Stomach (tissue), 9 donors: ENCODE results near the gene RPL36AL. TPM values are rescaled to one million over a fixed set of nuclear protein-coding genes. Genes with fewer than 3 reads are reported as not detected.
A peak's percentile ranks its signal among the peaks of the same experiment; 100 is the strongest.
"Not testable (repeated sequence)": the region's sequence is repeated elsewhere in the genome, so short reads cannot be mapped to it uniquely, and the experiment has no call there.

Experiments used
- DNase-seq, 2 donors: peaks; one replicate each; pipeline versions ENCODE4 v3.0.0 to v3.0.0-alpha.2; 2013 to 2019
- H3K27ac ChIP-seq, 5 donors: fragments of 200-600 bp in 4 of 5; sonication (generic) in 4 of 5; one replicate each; pipeline ENCODE4 v1.5.1; 2013 to 2019; ENCODE audit warnings: mild to moderate bottlenecking in 1 of 5, moderate library complexity in 1 of 5
- H3K27me3 ChIP-seq, 3 donors: fragments of 200-600 bp; sonication (generic); one replicate each; pipeline ENCODE4 v1.5.1; 2017 to 2019; ENCODE audit warnings: mixed run types in 1 of 3
- H3K36me3 ChIP-seq, 4 donors: fragments of 200-600 bp; sonication (generic); 1 replicate in 3 of 4; 2 replicates in 1 of 4; pipeline ENCODE4 v1.5.1; 2016 to 2019
- H3K4me1 ChIP-seq, 4 donors: fragments of 200-600 bp; sonication (generic); one replicate each; pipeline ENCODE4 v1.5.1; 2016 to 2019
- H3K4me3 ChIP-seq, 4 donors: fragments of 200-600 bp; sonication (generic) in 3 of 4; one replicate each; pipeline ENCODE4 v1.5.1; 2016 to 2019; ENCODE audit warnings: mild to moderate bottlenecking in 1 of 4
- H3K9me3 ChIP-seq, 4 donors: fragments of 200-600 bp; sonication (generic); one replicate each; pipeline ENCODE4 v1.5.1; 2016 to 2019
- EP300 ChIP-seq: sonication (generic); formaldehyde crosslinking; IDR thresholded peaks from one replicate; pipeline ENCODE4 v1.6.1; 2017; ENCODE audit warnings: antibody characterized with exemption
- POLR2A ChIP-seq, 4 donors: fragments of 450-650 bp; IDR thresholded peaks; one replicate each; pipeline ENCODE4 v1.6.1; 2016; ENCODE audit warnings: antibody characterized with exemption in 4 of 4, control low read depth in 2 of 4, mild to moderate bottlenecking in 1 of 4, moderate library complexity in 1 of 4
- POLR2AphosphoS5 ChIP-seq, 3 donors: sonication (generic); formaldehyde crosslinking; IDR thresholded peaks; one replicate each; pipeline ENCODE4 v1.6.1; 2016; ENCODE audit warnings: antibody characterized with exemption in 3 of 3
- WGBS, 5 donors: extraction: QIAGEN DNeasy Blood & Tissue Kit in 3 of 5; methylation state at CpG; one replicate each; pipeline versions ENCODE4 v1.1.5 to v1.1.7; 2013 to 2018; 5-methylcytosine and 5-hydroxymethylcytosine counted together
- intact Hi-C: fragments of 100-400 bp; cut with DNase I; formaldehyde crosslinking; loops from one replicate; pipeline ENCODE4 v1.15.1; 2023; ENCODE audit warnings: low total_unique reads
- polyA plus RNA-seq, 3 donors: library from polyadenylated mRNA; stranded (reverse); fragments of 200-250 nt; gene quantifications; one replicate each; pipeline ENCODE4 v1.2.3, GENCODE V29; 2013
- total RNA-seq, 5 donors: library from RNA; depleted of rRNA; stranded (reverse); fragments of >200 nt; gene quantifications; one replicate each; pipeline versions ENCODE4 v1.1.0 to v1.2.3, GENCODE V29; 2014 to 2016
- TF ChIP-seq, protein P1 (sequence below), 7 experiments: fragments of 450-650 bp in 4 of 7; fragments of 200-600 bp in 3 of 7; sonication (generic) in 3 of 7; IDR thresholded peaks; one replicate each; pipeline ENCODE4 v1.5.1; 2016 to 2019; ENCODE audit warnings: antibody characterized with exemption in 7 of 7, control low read depth in 2 of 7, mild to moderate bottlenecking in 1 of 7
- donor health status: healthy with polysubstance abuse.
- donor health status: Bipolar disorder and iron deficiency.
- donor health status: healthy.

RPL36AL gene
- total and polyA plus RNA-seq, 8 donors = 72.4 to 989 (median 195) TPM

GRCh38 chr14:49585803-49586672 is 34.4 kb downstream of the RPL36AL start, which contains the start of gene RPS29:
Gene RPS29, minus strand, starts transcription at chr14:49586380. Its CDS starts 34 bp downstream, at chr14:49586346.
- H3K27ac ChIP-seq = peak within 1 kb of the TSS; percentile 84 to 98 (median 96)
- peaks cover 18 to 34% (median 30%) of the 10 kb centered on the region in 4 donors for H3K36me3 ChIP-seq
- WGBS, 5 donors = 0 to 1% (median 0%) methylated on average over 52 to 54 of the region's 55 CpGs
- intact Hi-C loops = no loop called here
- H3K4me1 ChIP-seq = peaks cover 17 to 54% (median 32%) of the 10 kb centered on the region in 4 donors
- DNase-seq = peak; percentile 99 to 100
- TF ChIP-seq POLR2AphosphoS5 (IDR thresholded peaks at IDR 0.05) (peak; percentile 95 to 98 (median 96)), EP300 (no peak), POLR2A (IDR thresholded peaks at IDR 0.05) (peak in 2 of 4 donors; percentile 86 to 88)
- TF ChIP-seq, protein P1, sequence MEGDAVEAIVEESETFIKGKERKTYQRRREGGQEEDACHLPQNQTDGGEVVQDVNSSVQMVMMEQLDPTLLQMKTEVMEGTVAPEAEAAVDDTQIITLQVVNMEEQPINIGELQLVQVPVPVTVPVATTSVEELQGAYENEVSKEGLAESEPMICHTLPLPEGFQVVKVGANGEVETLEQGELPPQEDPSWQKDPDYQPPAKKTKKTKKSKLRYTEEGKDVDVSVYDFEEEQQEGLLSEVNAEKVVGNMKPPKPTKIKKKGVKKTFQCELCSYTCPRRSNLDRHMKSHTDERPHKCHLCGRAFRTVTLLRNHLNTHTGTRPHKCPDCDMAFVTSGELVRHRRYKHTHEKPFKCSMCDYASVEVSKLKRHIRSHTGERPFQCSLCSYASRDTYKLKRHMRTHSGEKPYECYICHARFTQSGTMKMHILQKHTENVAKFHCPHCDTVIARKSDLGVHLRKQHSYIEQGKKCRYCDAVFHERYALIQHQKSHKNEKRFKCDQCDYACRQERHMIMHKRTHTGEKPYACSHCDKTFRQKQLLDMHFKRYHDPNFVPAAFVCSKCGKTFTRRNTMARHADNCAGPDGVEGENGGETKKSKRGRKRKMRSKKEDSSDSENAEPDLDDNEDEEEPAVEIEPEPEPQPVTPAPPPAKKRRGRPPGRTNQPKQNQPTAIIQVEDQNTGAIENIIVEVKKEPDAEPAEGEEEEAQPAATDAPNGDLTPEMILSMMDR (IDR thresholded peaks at IDR 0.05) = no peak
- H3K4me3 ChIP-seq = peak within 1 kb of the TSS; percentile 61 to 92 (median 85)
- no peaks in the 10 kb centered on the region for H3K27me3 ChIP-seq
- no peaks in the 10 kb centered on the region for H3K9me3 ChIP-seq

GRCh38 chr14:49584981-49585640 is 35.3 kb downstream of the RPL36AL start:
- Histone ChIP-seq H3K27ac (peak overlapping the region; percentile 84 to 98 (median 96)), H3K4me3 (peak overlapping the region; percentile 61 to 92 (median 85)), H3K4me1 (peaks cover 17 to 54% (median 32%) of the 10 kb centered on the region in 4 donors), H3K36me3 (peaks cover 18 to 34% (median 30%) of the 10 kb centered on the region in 4 donors)
- peak in 1 of 2 donors; percentile 50 for DNase-seq
- H3K27me3 ChIP-seq, intact Hi-C loops, H3K9me3 ChIP-seq: not testable (repeated sequence)
- WGBS, 5 donors = 7 to 14% (median 10%) methylated on average over 32 of the region's 32 CpGs

GRCh38 chr14:49584058-49584457 is 36.4 kb downstream of the RPL36AL start:
- H3K27me3 ChIP-seq = no peaks in the 10 kb centered on the region
- DNase-seq = no peak
- peak overlapping the region in 3 of 4 donors; percentile 1 to 88 (median 82) for H3K4me3 ChIP-seq
- 76 to 83% (median 82%) methylated on average over 11 of the region's 11 CpGs for WGBS, 5 donors
- intact Hi-C loops = no loop called here
- peaks cover 18 to 34% (median 30%) of the 10 kb centered on the region in 4 donors for H3K36me3 ChIP-seq
- no peak for TF ChIP-seq EP300
- TF ChIP-seq, protein P1 (IDR thresholded peaks at IDR 0.05) = no peak
- TF ChIP-seq POLR2A (IDR thresholded peaks at IDR 0.05) = no peak
- TF ChIP-seq POLR2AphosphoS5 (IDR thresholded peaks at IDR 0.05) = no peak
- no peaks in the 10 kb centered on the region for H3K9me3 ChIP-seq
- H3K4me1 ChIP-seq = peaks cover 17 to 54% (median 32%) of the 10 kb centered on the region in 4 donors
- H3K27ac ChIP-seq = no peak overlapping the region

DNA sequence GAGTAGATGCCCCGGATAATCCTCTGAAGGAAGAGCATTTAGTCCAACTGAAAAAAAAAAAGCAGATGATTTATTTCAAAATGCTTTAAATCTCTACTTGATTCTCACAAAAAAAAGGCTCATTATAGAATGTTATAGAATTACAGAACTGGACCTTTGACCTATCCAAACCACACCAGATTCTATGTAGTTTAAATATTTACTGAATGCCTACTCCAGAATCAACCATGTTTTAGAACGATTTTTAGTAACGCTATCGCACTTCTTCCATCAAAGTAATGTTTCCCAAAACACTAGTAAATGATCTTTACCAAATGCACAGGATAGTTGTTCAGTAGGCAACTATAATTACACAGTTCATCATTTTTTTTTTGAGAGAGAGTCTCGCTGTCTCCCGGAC is 36.8 kb downstream of the RPL36AL start:
- no peak for DNase-seq
- peaks cover 17 to 54% (median 32%) of the 10 kb centered on the region in 4 donors for H3K4me1 ChIP-seq
- peaks cover 18 to 34% (median 30%) of the 10 kb centered on the region in 4 donors for H3K36me3 ChIP-seq
- intact Hi-C loops = no loop called here
- H3K27me3 ChIP-seq = no peaks in the 10 kb centered on the region
- H3K4me3 ChIP-seq = peak overlapping the region in 3 of 4 donors; percentile 1 to 88 (median 82)
- no peaks in the 10 kb centered on the region for H3K9me3 ChIP-seq
- 56 to 67% (median 59%) methylated on average over 6 of the region's 6 CpGs for WGBS, 5 donors
- TF ChIP-seq POLR2A (IDR thresholded peaks at IDR 0.05) (no peak), POLR2AphosphoS5 (IDR thresholded peaks at IDR 0.05) (no peak), EP300 (no peak)
- TF ChIP-seq, protein P1 (IDR thresholded peaks at IDR 0.05) = no peak
- no peak overlapping the region for H3K27ac ChIP-seq
